Suprapubic skin (tissue), 4 donors: Measurements from ENCODE around the gene ING3. TPM values are rescaled to one million over a fixed set of nuclear protein-coding genes. Genes with fewer than 3 reads are reported as not detected.
"Not testable (repeated sequence)": the region's sequence is repeated elsewhere in the genome, so short reads cannot be mapped to it uniquely, and the experiment has no call there.

ENCODE experiments used
- DNase-seq, 2 donors: peaks; one replicate each; pipeline ENCODE4 v3.0.0-alpha.2; 2019; ENCODE audit warnings: low spot score in 2 of 2
- H3K27ac ChIP-seq: fragments of 200-600 bp; sonication (generic); one replicate; pipeline ENCODE4 v1.5.1; 2019
- H3K27me3 ChIP-seq: fragments of 200-600 bp; sonication (generic); one replicate; pipeline ENCODE4 v1.5.1; 2019
- H3K36me3 ChIP-seq: fragments of 200-600 bp; sonication (generic); one replicate; pipeline ENCODE4 v1.5.1; 2019
- H3K4me1 ChIP-seq: fragments of 200-600 bp; sonication (generic); one replicate; pipeline ENCODE4 v1.5.1; 2019
- H3K4me3 ChIP-seq: fragments of 200-600 bp; sonication (generic); one replicate; pipeline ENCODE4 v1.5.1; 2019; ENCODE audit warnings: mild to moderate bottlenecking
- H3K9me3 ChIP-seq: fragments of 200-600 bp; sonication (generic); one replicate; pipeline ENCODE4 v1.5.1; 2019
- EP300 ChIP-seq: sonication (generic); formaldehyde crosslinking; IDR thresholded peaks from one replicate; pipeline ENCODE4 v1.6.1; 2017; ENCODE audit warnings: antibody characterized with exemption
- POLR2A ChIP-seq, 2 donors: fragments of 450-650 bp; IDR thresholded peaks; one replicate each; pipeline ENCODE4 v1.6.1; 2017; ENCODE audit warnings: antibody characterized with exemption in 2 of 2, mild to moderate bottlenecking in 2 of 2, moderate library complexity in 2 of 2
- POLR2AphosphoS5 ChIP-seq, 3 donors: sonication (generic); formaldehyde crosslinking; IDR thresholded peaks; one replicate each; pipeline ENCODE4 v1.6.1; 2017; ENCODE audit warnings: antibody characterized with exemption in 3 of 3
- WGBS: methylation state at CpG from one replicate; pipeline ENCODE4 v1.1.5; 2018; 5-methylcytosine and 5-hydroxymethylcytosine counted together
- total RNA-seq, 4 donors: library from RNA; depleted of rRNA; stranded (reverse); fragments of >200 nt; gene quantifications; one replicate each; pipeline ENCODE4 v1.1.0, GENCODE V29; 2016
- TF ChIP-seq, protein P1 (sequence below), 2 donors: fragments of 200-600 bp in 1 of 2; fragments of 450-650 bp in 1 of 2; sonication (generic) in 1 of 2; IDR thresholded peaks; one replicate each; pipeline ENCODE4 v1.5.1; 2016 to 2019; ENCODE audit warnings: antibody characterized with exemption in 2 of 2, mild to moderate bottlenecking in 1 of 2, moderate library complexity in 1 of 2

ING3 gene
- total RNA-seq, 4 donors from 2014 or later = 12.6 to 17.8 (median 16.2) TPM

DNA sequence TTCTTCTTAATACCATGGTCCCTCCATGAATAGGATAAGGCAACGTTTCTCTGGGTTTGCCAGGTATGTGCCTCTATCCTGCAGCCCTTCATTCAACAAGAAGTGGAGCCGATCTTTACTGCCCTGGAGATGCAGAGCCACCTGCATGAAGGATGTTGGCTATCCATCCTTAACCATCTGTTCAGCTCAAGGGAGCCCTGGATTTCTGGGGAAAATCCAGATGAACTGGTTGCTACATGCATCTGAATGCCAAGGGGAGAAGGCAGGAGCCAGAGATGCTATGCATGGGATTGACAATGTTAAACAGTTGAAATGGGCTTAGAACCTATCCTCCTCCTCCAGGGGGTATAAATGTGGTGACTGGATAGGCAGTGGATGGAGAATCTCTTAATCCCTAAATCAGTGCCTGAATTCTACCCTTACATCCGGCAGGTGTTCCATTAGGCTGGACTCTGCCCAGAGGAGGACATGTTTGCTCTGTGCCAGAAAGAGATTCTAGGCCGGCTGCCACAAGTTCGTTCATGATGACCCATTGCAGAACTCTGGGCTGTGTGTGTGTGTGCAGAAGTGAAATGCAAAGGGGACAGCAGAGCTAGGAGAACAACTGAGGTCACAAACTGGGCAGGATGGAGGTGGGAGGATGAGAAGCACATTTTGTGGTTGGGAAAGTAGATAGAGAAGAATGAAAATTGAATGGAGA lies 53.6 kb downstream of the ING3 start:
- TF ChIP-seq POLR2AphosphoS5 (IDR thresholded peaks at IDR 0.05) (no peak), EP300 (no peak), POLR2A (IDR thresholded peaks at IDR 0.05) (no peak)
- TF ChIP-seq, protein P1, sequence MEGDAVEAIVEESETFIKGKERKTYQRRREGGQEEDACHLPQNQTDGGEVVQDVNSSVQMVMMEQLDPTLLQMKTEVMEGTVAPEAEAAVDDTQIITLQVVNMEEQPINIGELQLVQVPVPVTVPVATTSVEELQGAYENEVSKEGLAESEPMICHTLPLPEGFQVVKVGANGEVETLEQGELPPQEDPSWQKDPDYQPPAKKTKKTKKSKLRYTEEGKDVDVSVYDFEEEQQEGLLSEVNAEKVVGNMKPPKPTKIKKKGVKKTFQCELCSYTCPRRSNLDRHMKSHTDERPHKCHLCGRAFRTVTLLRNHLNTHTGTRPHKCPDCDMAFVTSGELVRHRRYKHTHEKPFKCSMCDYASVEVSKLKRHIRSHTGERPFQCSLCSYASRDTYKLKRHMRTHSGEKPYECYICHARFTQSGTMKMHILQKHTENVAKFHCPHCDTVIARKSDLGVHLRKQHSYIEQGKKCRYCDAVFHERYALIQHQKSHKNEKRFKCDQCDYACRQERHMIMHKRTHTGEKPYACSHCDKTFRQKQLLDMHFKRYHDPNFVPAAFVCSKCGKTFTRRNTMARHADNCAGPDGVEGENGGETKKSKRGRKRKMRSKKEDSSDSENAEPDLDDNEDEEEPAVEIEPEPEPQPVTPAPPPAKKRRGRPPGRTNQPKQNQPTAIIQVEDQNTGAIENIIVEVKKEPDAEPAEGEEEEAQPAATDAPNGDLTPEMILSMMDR (IDR thresholded peaks at IDR 0.05) = no peak
- no peak overlapping the region for H3K27ac ChIP-seq
- no peak for DNase-seq
- 53% methylated on average over 5 of the region's 5 CpGs for WGBS
- H3K36me3 ChIP-seq = no peaks in the 10 kb centered on the region
- H3K4me1 ChIP-seq = peaks cover 6% of the 10 kb centered on the region
- no peak overlapping the region for H3K4me3 ChIP-seq
- H3K27me3 ChIP-seq = no peaks in the 10 kb centered on the region
- H3K9me3 ChIP-seq = no peaks in the 10 kb centered on the region

DNA sequence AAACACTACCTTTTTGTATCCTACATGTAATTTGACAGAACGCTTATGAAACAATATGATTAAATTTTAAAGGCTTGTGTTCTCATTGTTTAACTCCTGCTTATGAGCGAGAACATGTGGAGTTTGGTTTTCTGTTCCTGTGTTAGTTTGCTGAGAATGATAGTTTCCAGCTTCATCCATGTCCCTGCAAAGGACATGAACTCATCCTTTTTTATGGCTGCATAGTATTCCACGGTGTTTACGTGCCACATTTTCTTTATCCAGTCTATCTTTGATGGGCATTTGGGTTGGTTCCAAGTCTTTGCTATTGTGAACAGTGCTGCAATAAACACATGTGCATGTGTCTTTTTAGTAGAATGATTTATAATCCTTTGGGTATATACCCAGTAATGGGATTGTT lies 54.5 kb downstream of the ING3 start:
- H3K27me3 ChIP-seq, H3K4me3 ChIP-seq, H3K4me1 ChIP-seq, DNase-seq, H3K9me3 ChIP-seq, H3K27ac ChIP-seq, H3K36me3 ChIP-seq: not testable (repeated sequence)
- WGBS = 97% methylated on average over 4 of the region's 4 CpGs

GRCh38 chr7:121005996-121006584 lies 55.5 kb downstream of the ING3 start:
- Histone ChIP-seq H3K4me3 (no peak overlapping the region), H3K4me1 (peaks cover 6% of the 10 kb centered on the region), H3K9me3 (no peaks in the 10 kb centered on the region), H3K36me3 (no peaks in the 10 kb centered on the region), H3K27me3 (no peaks in the 10 kb centered on the region), H3K27ac (no peak overlapping the region)
- TF ChIP-seq, protein P1 (IDR thresholded peaks at IDR 0.05) = no peak
- TF ChIP-seq POLR2A (IDR thresholded peaks at IDR 0.05) = no peak
- no peak for TF ChIP-seq POLR2AphosphoS5 (IDR thresholded peaks at IDR 0.05)
- TF ChIP-seq EP300 = no peak
- WGBS = 62% methylated on average over 4 of the region's 4 CpGs
- no peak for DNase-seq

GRCh38 chr7:121006711-121007315 lies 56.2 kb downstream of the ING3 start:
- Histone ChIP-seq H3K4me1 (peaks cover 6% of the 10 kb centered on the region), H3K9me3 (no peaks in the 10 kb centered on the region), H3K27me3 (no peaks in the 10 kb centered on the region), H3K36me3 (no peaks in the 10 kb centered on the region), H3K4me3 (no peak overlapping the region), H3K27ac (no peak overlapping the region)
- TF ChIP-seq POLR2A (IDR thresholded peaks at IDR 0.05) = no peak
- TF ChIP-seq EP300 = no peak
- no peak for TF ChIP-seq POLR2AphosphoS5 (IDR thresholded peaks at IDR 0.05)
- TF ChIP-seq, protein P1 (IDR thresholded peaks at IDR 0.05) = no peak
- no peak for DNase-seq
- 74% methylated on average over 6 of the region's 6 CpGs for WGBS

DNA sequence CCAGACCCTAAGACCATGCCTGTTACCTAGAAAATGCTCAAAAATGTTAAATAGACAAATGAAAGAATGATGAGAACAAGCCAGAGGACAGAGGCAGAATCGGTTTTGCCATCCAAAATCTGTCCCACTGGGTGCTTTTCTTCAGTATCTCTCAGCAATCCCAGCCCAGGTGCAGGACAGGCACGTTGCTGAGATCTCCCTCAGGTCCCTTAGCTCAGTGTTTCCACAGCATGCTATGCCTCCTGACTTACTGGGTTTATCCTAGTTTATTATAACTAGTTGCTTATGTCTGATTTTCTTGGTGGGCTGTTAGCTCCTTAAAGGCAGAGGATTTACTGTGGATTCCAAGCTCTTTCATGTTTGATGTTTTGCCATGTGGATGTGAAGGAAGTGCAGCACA lies 58.2 kb downstream of the ING3 start:
- H3K27ac ChIP-seq = no peak overlapping the region
- TF ChIP-seq POLR2AphosphoS5 (IDR thresholded peaks at IDR 0.05) = no peak
- no peaks in the 10 kb centered on the region for H3K36me3 ChIP-seq
- H3K27me3 ChIP-seq = no peaks in the 10 kb centered on the region
- DNase-seq = no peak
- WGBS = 68% methylated on average over 2 of the region's 2 CpGs
- no peak overlapping the region for H3K4me3 ChIP-seq
- H3K9me3 ChIP-seq = no peaks in the 10 kb centered on the region
- no peaks in the 10 kb centered on the region for H3K4me1 ChIP-seq

GRCh38 chr7:121011401-121011800 lies 60.8 kb downstream of the ING3 start:
- Histone ChIP-seq H3K27me3 (no peaks in the 10 kb centered on the region), H3K36me3 (no peaks in the 10 kb centered on the region), H3K4me3 (no peak overlapping the region), H3K4me1 (no peaks in the 10 kb centered on the region), H3K9me3 (no peaks in the 10 kb centered on the region), H3K27ac (no peak overlapping the region)
- TF ChIP-seq POLR2AphosphoS5 (IDR thresholded peaks at IDR 0.05) (no peak), POLR2A (IDR thresholded peaks at IDR 0.05) (no peak), EP300 (no peak)
- TF ChIP-seq, protein P1 (IDR thresholded peaks at IDR 0.05) = no peak
- DNase-seq = no peak
- 65% methylated on average over 1 of the region's 1 CpG for WGBS
